Tongue (tissue), 2 donors: ENCODE results near the gene SHOC1. TPM values are rescaled to one million over a fixed set of nuclear protein-coding genes. Genes with fewer than 3 reads are reported as not detected.
"Not testable (repeated sequence)": the region's sequence is repeated elsewhere in the genome, so short reads cannot be mapped to it uniquely, and the experiment has no call there.

Experiments used
- DNase-seq: peaks from one replicate; pipeline ENCODE4 v3.0.0-alpha.2; 2015
- total RNA-seq: library from RNA; depleted of rRNA; stranded (reverse); fragments of >200 nt; gene quantifications from one replicate; pipeline ENCODE4 v1.2.3, GENCODE V29; 2014

SHOC1 gene
- not detected for total RNA-seq

GRCh38 chr9:111794835-111795556, at the start of gene SHOC1:
SHOC1 (minus strand) TSS chr9:111794937; CDS start chr9:111791418, 3,519 bp downstream.
- no peak for DNase-seq

- DNase-seq: no peak
Measured at GRCh38 chr9:111843971-111844370, 49.2 kb upstream of the SHOC1 start.

DNA sequence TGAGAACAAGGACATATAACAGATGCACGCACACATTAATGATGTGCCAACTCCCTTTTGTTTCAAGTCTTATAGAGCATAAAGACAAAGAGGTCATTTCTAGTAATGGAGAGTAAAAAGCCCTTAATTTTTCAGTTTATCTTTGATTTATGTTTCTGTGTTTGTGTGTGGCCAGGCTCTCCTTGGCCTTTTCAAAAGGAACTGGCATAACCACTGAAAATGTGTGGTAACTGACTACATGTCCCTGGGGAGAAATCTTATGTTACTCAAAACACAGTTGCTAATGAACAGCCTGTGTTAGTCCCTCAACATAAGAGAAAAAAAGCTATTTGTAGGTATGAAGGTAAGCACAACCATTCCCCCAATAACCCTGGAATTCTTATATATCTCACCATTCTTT, 47.6 kb upstream of the SHOC1 start:
- DNase-seq: no peak

DNA sequence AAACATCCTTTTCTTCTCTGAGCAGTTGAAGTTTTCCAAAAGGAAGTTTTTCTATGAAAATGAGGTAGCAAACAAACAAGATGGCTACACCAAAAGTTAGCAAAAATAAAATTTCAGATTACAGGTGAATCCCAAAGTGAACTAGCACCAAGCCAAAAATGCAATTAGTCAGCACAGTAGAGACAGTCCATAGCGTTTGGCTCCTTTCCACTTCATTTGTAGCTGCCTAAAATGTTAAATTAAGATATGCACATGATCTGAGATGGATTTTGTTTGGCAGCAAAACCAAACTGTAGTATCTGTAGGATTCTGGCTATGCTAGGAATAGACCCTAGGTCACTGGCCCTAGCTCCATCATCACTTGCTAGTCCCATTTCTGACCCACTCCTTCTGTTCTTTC, 45.7 kb upstream of the SHOC1 start:
- no peak for DNase-seq

DNA sequence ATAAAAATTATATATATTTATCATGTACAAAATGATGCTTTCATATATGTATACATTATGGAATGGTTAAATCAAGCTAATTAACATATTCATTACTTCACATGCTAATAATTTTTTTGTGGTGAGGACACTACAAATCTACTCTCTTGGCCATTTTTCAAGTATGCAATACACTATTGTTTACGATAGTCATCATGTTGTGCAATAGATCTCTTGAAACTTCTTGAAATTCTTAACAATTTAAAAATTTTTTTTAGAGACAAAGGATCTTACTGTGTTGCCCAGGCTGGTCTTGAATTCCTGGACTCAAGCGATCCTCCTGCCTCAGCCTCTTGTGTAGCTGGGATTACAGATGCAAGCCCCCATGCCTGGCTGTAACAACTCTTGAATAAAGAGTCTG, 45.2 kb upstream of the SHOC1 start:
- DNase-seq: no peak

GRCh38 chr9:111839387-111839786, 44.6 kb upstream of the SHOC1 start:
- no peak for DNase-seq

DNA sequence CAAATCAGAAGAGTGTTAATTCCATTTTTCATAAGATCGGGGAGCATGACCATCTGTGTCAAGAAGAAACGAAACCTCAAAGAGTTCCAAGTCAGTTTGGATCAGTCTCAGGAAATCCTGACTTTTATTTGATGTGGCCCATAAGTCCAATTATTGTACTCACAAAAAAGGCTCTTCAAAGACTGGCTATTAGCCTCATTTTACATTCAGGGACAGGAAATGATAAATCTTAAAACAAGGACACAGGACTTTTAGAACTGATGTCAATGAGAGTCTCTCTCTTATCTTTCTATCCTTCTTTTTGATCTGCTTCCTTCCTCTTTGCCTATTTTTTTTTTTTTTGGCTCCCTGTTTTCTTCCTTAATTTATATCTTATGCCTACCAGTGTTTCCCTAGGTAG, 43.7 kb upstream of the SHOC1 start:
- DNase-seq: no peak

- peak; percentile 39 for DNase-seq
Measured at GRCh38 chr9:111836311-111836710, 41.6 kb upstream of the SHOC1 start.

DNA sequence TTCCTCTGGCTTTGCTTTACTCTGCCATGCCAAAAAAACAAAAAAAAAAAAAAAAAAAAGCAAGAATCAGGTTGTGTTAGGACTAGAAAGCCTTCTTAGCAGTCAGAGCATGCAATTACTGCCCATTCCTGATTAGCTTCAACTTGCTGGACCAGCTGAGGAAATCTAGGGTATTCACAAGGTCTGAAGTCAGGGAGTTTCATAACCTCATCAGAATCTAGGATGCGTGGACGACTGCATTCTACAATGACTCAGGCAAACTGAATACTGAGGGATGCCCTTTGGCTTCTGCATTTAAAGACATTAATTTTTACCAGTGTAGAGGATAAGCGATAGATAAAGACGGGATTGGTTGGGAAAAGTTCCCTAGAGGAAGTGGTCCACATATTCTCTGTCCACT, 39.2 kb upstream of the SHOC1 start:
- no peak for DNase-seq

DNA sequence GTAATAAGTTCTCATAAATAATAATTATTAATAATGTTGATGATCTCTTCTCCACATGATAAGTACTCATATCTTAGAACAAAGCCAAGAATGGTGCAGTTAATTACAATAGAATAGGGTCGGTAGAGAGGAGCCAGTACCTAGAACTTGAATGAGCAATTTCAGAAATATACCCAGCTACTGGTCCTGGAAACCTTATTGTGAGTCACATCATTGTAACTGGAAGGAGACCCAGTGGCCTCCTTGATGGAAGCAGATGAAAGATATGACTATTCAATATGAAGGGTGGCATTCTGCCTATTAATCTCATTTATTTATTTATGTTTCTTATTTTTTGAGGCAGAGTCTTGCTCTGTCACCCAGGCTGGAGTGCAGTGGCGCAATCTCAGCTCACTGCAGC, 37.7 kb upstream of the SHOC1 start:
- DNase-seq: no peak

- no peak for DNase-seq
Measured at GRCh38 chr9:111831371-111832108, 36.8 kb upstream of the SHOC1 start.

- DNase-seq: no peak
Measured at GRCh38 chr9:111828193-111828592, 33.5 kb upstream of the SHOC1 start.

DNA sequence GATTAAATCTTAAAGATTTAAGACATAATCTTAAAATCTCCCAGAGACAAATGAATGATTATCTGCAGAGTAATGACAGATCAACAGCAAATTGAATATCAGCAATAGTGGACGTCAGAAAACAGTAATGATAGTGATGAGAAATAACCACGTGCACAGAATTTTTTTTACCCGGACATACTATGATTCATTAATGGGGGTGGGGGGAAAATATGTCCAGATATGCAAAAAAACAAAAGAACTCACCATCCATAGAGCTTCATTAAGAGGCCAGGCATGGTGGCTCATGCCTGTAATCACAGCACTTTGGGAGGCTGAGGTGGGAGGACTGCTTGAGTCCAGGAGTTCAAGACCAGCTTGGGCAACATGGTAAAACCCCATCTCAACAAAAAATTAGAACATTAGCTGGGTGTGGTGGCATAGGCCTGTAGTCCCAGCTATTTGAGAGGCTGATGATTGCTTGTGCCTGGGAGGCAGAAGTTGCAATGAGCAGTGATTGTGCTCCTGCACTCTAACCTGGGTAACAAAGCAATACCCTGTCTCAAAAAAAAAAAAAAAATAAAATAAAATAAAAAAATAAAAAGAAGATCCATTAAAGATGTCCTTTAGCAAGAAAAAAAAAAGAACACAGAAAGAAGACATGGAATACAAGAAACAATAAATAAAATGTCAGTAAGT, 30.9 kb upstream of the SHOC1 start:
- DNase-seq: no peak

DNA sequence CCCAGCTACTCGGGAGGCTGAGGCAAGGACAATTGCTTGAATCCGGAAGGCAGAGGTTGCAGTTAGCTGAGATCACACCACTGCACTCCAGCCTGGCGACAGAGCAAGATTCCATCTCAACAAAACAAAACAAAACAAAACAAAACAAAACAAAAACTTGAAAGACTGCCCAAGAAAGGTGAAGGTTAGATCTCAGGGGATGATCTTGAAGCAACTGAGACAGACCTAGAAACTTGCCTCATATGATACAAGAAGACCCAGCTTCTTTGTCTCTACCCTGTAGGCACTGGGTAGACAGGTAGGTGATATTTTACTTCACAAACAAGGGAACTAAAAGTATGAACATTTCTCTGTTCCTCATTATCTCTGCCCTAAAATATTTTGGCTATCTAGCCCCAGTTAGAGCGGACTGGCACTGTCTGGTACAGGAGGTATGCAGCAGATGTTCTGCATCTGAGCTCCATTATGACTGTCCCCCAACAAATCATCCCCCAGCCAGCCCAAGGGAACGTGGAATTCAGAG, 26.3 kb upstream of the SHOC1 start:
- DNase-seq: no peak

DNA sequence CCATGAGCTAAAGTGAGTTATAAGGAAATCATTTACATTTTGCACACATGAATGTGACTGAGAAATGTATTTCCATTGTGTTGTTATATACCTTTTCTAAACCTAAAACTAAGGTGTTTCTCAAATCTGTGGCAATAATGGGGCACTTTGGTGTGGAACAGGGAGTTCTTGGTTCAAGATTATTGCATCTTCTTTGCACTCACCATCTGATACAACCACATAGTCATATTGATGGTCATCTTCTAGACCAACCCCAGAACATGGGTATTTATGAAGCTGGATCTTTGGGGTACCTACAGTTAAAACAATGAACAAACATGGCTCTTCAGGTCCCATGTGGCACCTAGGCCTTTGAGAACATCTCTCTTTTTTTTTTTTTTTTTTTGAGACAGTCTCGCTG, 24.6 kb upstream of the SHOC1 start:
- no peak for DNase-seq

- no peak for DNase-seq
Measured at GRCh38 chr9:111815285-111816070, 20.7 kb upstream of the SHOC1 start.

GRCh38 chr9:111812337-111812736, 17.6 kb upstream of the SHOC1 start:
- no peak for DNase-seq

GRCh38 chr9:111810908-111811307, 16.2 kb upstream of the SHOC1 start:
- peak; percentile 10 for DNase-seq

DNA sequence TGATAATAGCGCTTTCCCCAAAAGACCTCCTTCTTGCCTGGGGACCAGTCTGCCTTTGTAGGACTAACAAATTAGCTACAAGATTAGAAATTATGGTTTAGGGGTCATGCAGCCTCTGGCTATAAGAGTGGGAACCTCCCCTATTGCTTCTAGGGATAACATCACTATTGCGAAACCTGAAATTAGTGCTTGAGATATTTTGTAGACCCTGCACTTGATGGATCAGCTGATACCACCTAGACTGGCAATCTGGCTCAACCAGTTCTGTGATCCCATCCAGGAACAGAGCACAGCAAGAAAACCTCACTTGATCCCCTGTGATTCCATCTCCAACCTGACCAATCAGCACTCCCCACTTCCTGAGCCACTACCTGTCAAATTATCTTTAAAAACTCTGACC, 15.7 kb upstream of the SHOC1 start:
- not testable (repeated sequence) for DNase-seq

GRCh38 chr9:111807197-111807596, 12.5 kb upstream of the SHOC1 start:
- no peak for DNase-seq

GRCh38 chr9:111806259-111806658, 11.5 kb upstream of the SHOC1 start:
- no peak for DNase-seq

GRCh38 chr9:111805830-111806241, 11.1 kb upstream of the SHOC1 start:
- no peak for DNase-seq
